IMR-90 (cell line): ENCODE data around the gene MET. TPM values are rescaled to one million over a fixed set of nuclear protein-coding genes. Genes with fewer than 3 reads are reported as not detected.

ENCODE experiments used
- ATAC-seq: fragments of 200-7000 bp; cut with Tn5 transposase; 2 replicates; pipeline ENCODE4 v1.9.1; 2020; ENCODE audit warnings: low read depth, mild to moderate bottlenecking, moderate library complexity
- BruUV-seq: library from RNA; stranded (reverse); fragments of 400-500 nt; replicated peaks from 2 replicates; lab custom pipeline; 2021; lab: Mats Ljungman, UMichigan
- CTCF ChIA-PET: fragments of 300-600 bp; formaldehyde crosslinking; extraction: SDS; loops from one replicate; lab custom pipeline; 2021; ENCODE audit warnings: antibody characterized with exemption; lab: Yijun Ruan, JAX
- POLR2A ChIA-PET: fragments of 300-600 bp; sonication (Branson Sonifier 250); formaldehyde crosslinking; loops from one replicate; lab custom pipeline; 2022; ENCODE audit warnings: antibody characterized with exemption; ENCODE audit not compliant: unreplicated experiment; lab: Charles Lee
- DNase-seq: peaks from one replicate; pipeline ENCODE4 v3.0.0; 2013
- H2AFZ ChIP-seq: replicated peaks from 2 replicates; pipeline ENCODE3; 2013; ENCODE audit warnings: low read length, mild to moderate bottlenecking; ENCODE audit not compliant: poor library complexity
- H2AK5ac ChIP-seq: 2 replicates; pipeline ENCODE4 v1.6.1; 2013; ENCODE audit warnings: low read depth, low read length, inconsistent platforms
- H2AK9ac ChIP-seq: replicated peaks from 2 replicates; pipeline ENCODE3; 2013; ENCODE audit warnings: mild to moderate bottlenecking, low read depth, low read length, moderate library complexity; ENCODE audit not compliant: poor library complexity
- H2BK120ac ChIP-seq: 2 replicates; pipeline ENCODE4 v1.6.1; 2013; ENCODE audit warnings: low read depth, low read length, inconsistent platforms
- H2BK15ac ChIP-seq: 3 replicates; pipeline ENCODE4 v1.6.1; 2013; ENCODE audit warnings: low read depth, low read length, inconsistent platforms
- H2BK20ac ChIP-seq: 2 replicates; pipeline ENCODE4 v1.6.1; 2013; ENCODE audit warnings: low read depth, mild to moderate bottlenecking, inconsistent platforms, low read length, moderate library complexity
- H2BK5ac ChIP-seq: 2 replicates; pipeline ENCODE4 v1.6.1; 2013; ENCODE audit warnings: mild to moderate bottlenecking, low read depth, low read length, inconsistent platforms; ENCODE audit not compliant: poor library complexity, severe bottlenecking
- H3K14ac ChIP-seq: replicated peaks from 2 replicates; pipeline ENCODE4 v1.6.1; 2013; ENCODE audit warnings: low read depth, low read length, inconsistent platforms
- H3K18ac ChIP-seq: 2 replicates; pipeline ENCODE4 v1.6.1; 2013; ENCODE audit warnings: low read depth, low read length, control low read depth
- H3K23ac ChIP-seq: 2 replicates; pipeline ENCODE4 v1.6.1; 2013; ENCODE audit warnings: low read depth, low read length, inconsistent platforms
- H3K27ac ChIP-seq: 2 replicates; pipeline ENCODE4 v1.5.1; 2013; ENCODE audit warnings: mild to moderate bottlenecking, control low read depth, low read length; ENCODE audit not compliant: insufficient read depth
- H3K27me3 ChIP-seq: 2 replicates; pipeline ENCODE4 v1.6.1; 2013; ENCODE audit warnings: low read length; ENCODE audit not compliant: control insufficient read depth, insufficient read depth
- H3K36me3 ChIP-seq: 2 replicates; pipeline ENCODE4 v1.6.1; 2013; ENCODE audit warnings: low read length, mixed read lengths; ENCODE audit not compliant: control insufficient read depth, insufficient read depth
- H3K4ac ChIP-seq: 2 replicates; pipeline ENCODE4 v1.6.1; 2013; ENCODE audit warnings: low read depth, low read length, inconsistent platforms
- H3K4me1 ChIP-seq: 2 replicates; pipeline ENCODE4 v1.6.1; 2013; ENCODE audit warnings: low read length, mixed read lengths; ENCODE audit not compliant: control insufficient read depth, insufficient read depth
- H3K4me2 ChIP-seq: 2 replicates; pipeline ENCODE4 v1.6.1; 2013; ENCODE audit warnings: low read depth, mild to moderate bottlenecking, control low read depth, low read length, moderate library complexity
- H3K4me3 ChIP-seq: 2 replicates; pipeline ENCODE4 v1.5.1; 2013; ENCODE audit warnings: low read depth, mild to moderate bottlenecking, control low read depth, low read length, moderate library complexity; ENCODE audit not compliant: insufficient read depth
- H3K56ac ChIP-seq: 2 replicates; pipeline ENCODE4 v1.6.1; 2013; ENCODE audit warnings: low read length, inconsistent platforms; ENCODE audit not compliant: insufficient read depth; ENCODE audit errors: extremely low read depth
- H3K79me1 ChIP-seq, 2 experiments: 2 replicates each; pipeline ENCODE4 v1.6.1; 2013; ENCODE audit warnings: low read length in 2 of 2, inconsistent platforms in 1 of 2, low read depth in 1 of 2
- H3K9ac ChIP-seq: 2 replicates; pipeline ENCODE4 v1.6.1; 2013; ENCODE audit warnings: low read depth, low read length, control low read depth
- H3K9me1 ChIP-seq: 2 replicates; pipeline ENCODE4 v1.6.1; 2013; ENCODE audit warnings: low read length, inconsistent platforms; ENCODE audit not compliant: insufficient read depth
- H3K9me3 ChIP-seq: 2 replicates; pipeline ENCODE4 v1.6.1; 2013; ENCODE audit warnings: low read length; ENCODE audit not compliant: control insufficient read depth, insufficient read depth
- H4K20me1 ChIP-seq: 2 replicates; pipeline ENCODE4 v1.6.1; 2013; ENCODE audit warnings: low read length, inconsistent platforms; ENCODE audit not compliant: insufficient read depth
- H4K5ac ChIP-seq: 2 replicates; pipeline ENCODE4 v1.6.1; 2013; ENCODE audit warnings: mild to moderate bottlenecking, low read depth, low read length, control low read depth
- H4K8ac ChIP-seq, 2 experiments: 2 replicates each; pipeline ENCODE4 v1.6.1; 2013; ENCODE audit warnings: low read depth in 2 of 2, low read length in 2 of 2, control low read depth in 1 of 2, inconsistent platforms in 1 of 2
- H4K91ac ChIP-seq: 2 replicates; pipeline ENCODE4 v1.6.1; 2013; ENCODE audit warnings: low read depth, low read length, inconsistent platforms; ENCODE audit not compliant: insufficient read depth
- BHLHE40 ChIP-seq: fragments of 150-350 bp; IDR thresholded peaks from 2 replicates; pipeline ENCODE4 v1.6.1; 2016; ENCODE audit warnings: mild to moderate bottlenecking, low read depth, low read length
- FOS ChIP-seq: fragments of 150-350 bp; IDR thresholded peaks from 2 replicates; pipeline ENCODE4 v1.6.1; 2016; ENCODE audit warnings: low read depth, low read length
- MAFK ChIP-seq: IDR thresholded peaks from 2 replicates; pipeline ENCODE4 v1.6.1; 2012; ENCODE audit warnings: low read depth, low read length, improper control_type of control experiment
- MAZ ChIP-seq: IDR thresholded peaks from 2 replicates; pipeline ENCODE4 v1.6.1; 2012; ENCODE audit warnings: low read depth, mild to moderate bottlenecking, low read length, improper control_type of control experiment, moderate library complexity, borderline replicate concordance
- NFE2L2 ChIP-seq: fragments of 150-350 bp; IDR thresholded peaks from 2 replicates; pipeline ENCODE4 v1.6.1; 2016; ENCODE audit warnings: low read depth, mild to moderate bottlenecking, low read length
- RCOR1 ChIP-seq: IDR thresholded peaks from 2 replicates; pipeline ENCODE4 v1.6.1; 2012; ENCODE audit warnings: mild to moderate bottlenecking, low read length, improper control_type of control experiment; ENCODE audit not compliant: insufficient replicate concordance
- SMC3 ChIP-seq: fragments of 150-350 bp; IDR thresholded peaks from 2 replicates; pipeline ENCODE4 v1.6.1; 2016; ENCODE audit warnings: low read depth, mild to moderate bottlenecking, antibody characterized with exemption, low read length, moderate library complexity
- WGBS, 2 experiments: methylation state at CpG; one replicate each; pipeline versions ENCODE4 v1.1.5 to v1.1.7; 2013; ENCODE audit warnings: missing lambda C conversion rate in 2 of 2; ENCODE audit not compliant: insufficient read length in 1 of 2; ENCODE audit errors: extremely low coverage in 2 of 2; 5-methylcytosine and 5-hydroxymethylcytosine counted together
- dilution Hi-C: fragments of 300-500 bp; cut with HindIII; formaldehyde crosslinking; loops from one replicate; pipeline ENCODE4 v1.14.3; 2018; ENCODE audit warnings: low sequenced_read_pairs; ENCODE audit not compliant: unreplicated experiment
- in situ Hi-C: fragments of 300-500 bp; cut with MboI; formaldehyde crosslinking; loops from 3 replicates; pipeline ENCODE4 v1.14.3; 2019; ENCODE audit warnings: low sequenced_read_pairs, inconsistent platforms, mixed read lengths
- intact Hi-C: fragments of 100-400 bp; cut with micrococcal nuclease; formaldehyde crosslinking; loops from 2 replicates; pipeline ENCODE4 v1.10.0; 2022
- polyA plus RNA-seq, 3 experiments: library from polyadenylated mRNA; depleted of rRNA; stranded (reverse); fragments of >200 nt; gene quantifications; 2 replicates each; pipeline ENCODE4 v1.2.3, GENCODE V29; 2012; ENCODE audit warnings: low replicate concordance in 1 of 3
- total RNA-seq: library from RNA; depleted of rRNA; stranded (reverse); fragments of >200 nt; gene quantifications from 2 replicates; pipeline ENCODE4 v1.2.3, GENCODE V29; 2012
- TF ChIP-seq, protein P1 (sequence below): fragments of 150-350 bp; IDR thresholded peaks from 2 replicates; pipeline ENCODE4 v1.6.1; 2016; ENCODE audit warnings: low read depth, mild to moderate bottlenecking, low read length, moderate library complexity, borderline replicate concordance

Gene MET
- total and polyA plus RNA-seq, 2 of the 4 experiments (the other 2 are of a cell fraction): 15.0 to 84.6 TPM

DNA sequence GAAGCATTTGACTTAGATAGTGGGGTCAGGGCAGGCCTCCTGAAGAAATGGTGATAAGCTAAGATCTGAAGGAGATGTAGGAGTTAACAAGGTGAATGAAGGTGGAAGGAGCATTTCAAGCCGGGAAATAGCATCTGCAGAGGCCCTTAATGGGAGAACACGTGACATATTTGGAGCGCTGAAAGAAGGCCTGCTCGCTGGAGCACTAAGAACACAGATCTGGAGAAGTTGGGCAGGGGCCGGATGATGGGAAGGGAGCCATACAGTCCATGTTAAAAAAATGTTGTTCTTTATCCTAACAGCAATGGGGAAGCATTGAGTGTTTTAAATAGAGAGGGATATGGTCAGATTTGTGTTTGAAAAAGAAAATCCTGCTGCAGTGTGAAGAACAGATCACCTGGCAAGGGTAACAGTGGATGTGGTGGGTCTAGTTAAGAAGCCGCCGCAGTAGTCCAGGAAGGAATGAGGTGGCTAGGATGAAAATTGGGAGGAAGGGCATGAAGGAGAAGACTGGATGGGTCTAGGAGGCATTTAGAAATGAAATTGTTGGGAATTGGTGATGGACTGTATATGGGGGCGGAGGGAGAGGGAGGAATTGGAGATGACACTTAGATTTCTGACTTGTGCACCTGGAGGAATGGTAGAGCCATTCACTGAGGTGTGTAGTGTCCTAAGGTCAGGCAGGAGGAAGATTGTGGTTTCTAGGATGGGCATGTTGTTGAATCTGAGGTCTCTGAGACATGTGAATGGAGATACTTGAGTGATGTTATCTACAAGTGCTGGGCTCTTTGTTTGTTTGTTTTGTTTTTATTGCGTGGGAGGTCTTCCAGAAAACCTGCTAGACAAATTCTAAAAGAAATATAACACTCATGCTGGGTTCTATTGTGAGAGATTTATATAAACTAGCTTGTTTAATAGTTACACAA, 58.4 kb downstream of the MET start (continued):
- TF ChIP-seq MAZ: no peak

DNA sequence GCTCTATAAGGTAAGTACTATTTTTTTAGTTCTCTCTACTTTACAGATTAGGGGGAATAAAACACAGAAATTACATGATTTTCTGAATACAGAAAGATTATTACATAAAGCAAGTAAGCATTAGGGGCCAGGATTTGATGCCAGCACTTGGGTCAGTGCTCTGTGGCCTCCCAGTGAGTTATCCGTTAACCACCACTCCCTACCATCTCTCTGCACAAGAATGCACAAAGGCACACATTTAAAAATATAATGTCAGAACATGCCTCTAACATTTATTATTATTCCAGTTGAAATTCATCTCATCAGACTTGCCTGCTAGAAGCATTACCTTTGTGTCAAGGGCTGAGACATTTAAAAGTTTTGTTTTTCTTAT, 59.0 kb downstream of the MET start:
- no peak overlapping the region for H2BK120ac ChIP-seq
- H4K5ac ChIP-seq: no peak overlapping the region
- H2BK20ac ChIP-seq: no peak overlapping the region
- BruUV-seq: no TSS peak
- no peaks in the 10 kb centered on the region for H3K36me3 ChIP-seq
- no peak overlapping the region for H3K9ac ChIP-seq
- no peak overlapping the region for H2BK5ac ChIP-seq
- no peak overlapping the region for H3K27ac ChIP-seq
- no peak overlapping the region for H2AK9ac ChIP-seq
- ATAC-seq (no peak), DNase-seq (no peak)
- POLR2A ChIA-PET: no interaction called here
- H3K4me3 ChIP-seq: no peak overlapping the region
- dilution Hi-C loops: no loop called here
- in situ Hi-C loops: no loop called here
- no peak overlapping the region for H2BK15ac ChIP-seq
- H3K27me3 ChIP-seq: no peaks in the 10 kb centered on the region
- WGBS, 2 experiments: 80% methylated on average over 1 of the region's 1 CpG; no CpG with 5 or more reads in 1 of the 2 experiments
- H3K56ac ChIP-seq: no peak overlapping the region
- H3K4me2 ChIP-seq: no peak overlapping the region
- no peak overlapping the region for H3K4ac ChIP-seq
- no peak overlapping the region for H4K8ac ChIP-seq
- H3K79me1 ChIP-seq: peaks cover 0 to 13% of the 10 kb centered on the region in 2 experiments; a peak in 3 of 4 replicates
- H4K20me1 ChIP-seq: no peaks in the 10 kb centered on the region
- H2AFZ ChIP-seq: no peak overlapping the region
- no peak overlapping the region for H3K14ac ChIP-seq
- H3K9me3 ChIP-seq: no peaks in the 10 kb centered on the region
- CTCF ChIA-PET: interaction anchor here (1.3 kb wide), 1 partner anchor 45 kb away, joined by 3 read pairs; no protein-coding TSS in a partner anchor
- TF ChIP-seq BHLHE40 (no peak), FOS (no peak), SMC3 (no peak), NFE2L2 (no peak), MAFK (no peak), RCOR1 (no peak)
- TF ChIP-seq, protein P1, sequence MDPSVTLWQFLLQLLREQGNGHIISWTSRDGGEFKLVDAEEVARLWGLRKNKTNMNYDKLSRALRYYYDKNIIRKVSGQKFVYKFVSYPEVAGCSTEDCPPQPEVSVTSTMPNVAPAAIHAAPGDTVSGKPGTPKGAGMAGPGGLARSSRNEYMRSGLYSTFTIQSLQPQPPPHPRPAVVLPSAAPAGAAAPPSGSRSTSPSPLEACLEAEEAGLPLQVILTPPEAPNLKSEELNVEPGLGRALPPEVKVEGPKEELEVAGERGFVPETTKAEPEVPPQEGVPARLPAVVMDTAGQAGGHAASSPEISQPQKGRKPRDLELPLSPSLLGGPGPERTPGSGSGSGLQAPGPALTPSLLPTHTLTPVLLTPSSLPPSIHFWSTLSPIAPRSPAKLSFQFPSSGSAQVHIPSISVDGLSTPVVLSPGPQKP: no peak
- no peak overlapping the region for H4K91ac ChIP-seq
- intact Hi-C loops: no loop called here
- H3K18ac ChIP-seq: no peak overlapping the region
- no peak overlapping the region for H2AK5ac ChIP-seq
- H3K4me1 ChIP-seq: peaks cover 11% of the 10 kb centered on the region
- no peak overlapping the region for H3K23ac ChIP-seq
- peaks cover 5% of the 10 kb centered on the region; the same call in 1 of the 2 replicates for H3K9me1 ChIP-seq
